Panc1 (cell line): ENCODE measurements around the gene XXYLT1.

ENCODE experiments used
- POLR2AphosphoS5 ChIP-seq: IDR thresholded peaks from 2 replicates; pipeline ENCODE4 v1.6.1; 2012; ENCODE audit warnings: mild to moderate bottlenecking, low read depth, low read length, moderate library complexity
- TF ChIP-seq, protein P1 (sequence below): fragments of 450-650 bp; IDR thresholded peaks from 2 replicates; pipeline ENCODE4 v1.5.1; 2017; ENCODE audit warnings: mild to moderate bottlenecking

GRCh38 chr3:195070336-195070735 lies 200.6 kb downstream of the XXYLT1 start:
- TF ChIP-seq, protein P1, sequence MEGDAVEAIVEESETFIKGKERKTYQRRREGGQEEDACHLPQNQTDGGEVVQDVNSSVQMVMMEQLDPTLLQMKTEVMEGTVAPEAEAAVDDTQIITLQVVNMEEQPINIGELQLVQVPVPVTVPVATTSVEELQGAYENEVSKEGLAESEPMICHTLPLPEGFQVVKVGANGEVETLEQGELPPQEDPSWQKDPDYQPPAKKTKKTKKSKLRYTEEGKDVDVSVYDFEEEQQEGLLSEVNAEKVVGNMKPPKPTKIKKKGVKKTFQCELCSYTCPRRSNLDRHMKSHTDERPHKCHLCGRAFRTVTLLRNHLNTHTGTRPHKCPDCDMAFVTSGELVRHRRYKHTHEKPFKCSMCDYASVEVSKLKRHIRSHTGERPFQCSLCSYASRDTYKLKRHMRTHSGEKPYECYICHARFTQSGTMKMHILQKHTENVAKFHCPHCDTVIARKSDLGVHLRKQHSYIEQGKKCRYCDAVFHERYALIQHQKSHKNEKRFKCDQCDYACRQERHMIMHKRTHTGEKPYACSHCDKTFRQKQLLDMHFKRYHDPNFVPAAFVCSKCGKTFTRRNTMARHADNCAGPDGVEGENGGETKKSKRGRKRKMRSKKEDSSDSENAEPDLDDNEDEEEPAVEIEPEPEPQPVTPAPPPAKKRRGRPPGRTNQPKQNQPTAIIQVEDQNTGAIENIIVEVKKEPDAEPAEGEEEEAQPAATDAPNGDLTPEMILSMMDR = no peak
- TF ChIP-seq POLR2AphosphoS5 = no peak
